GM18507 (cell line): ENCODE data around the gene IRX4.

ENCODE experiments used
- DNase-seq: peaks from one replicate; pipeline ENCODE4 v3.0.0; 2011; ENCODE audit warnings: low read depth; ENCODE audit not compliant: insufficient read length; ENCODE audit errors: extremely low spot score
- FAIRE-seq: peaks from 2 replicates; lab custom pipeline; 2011; peaks lifted over from hg19 to GRCh38; lab: Jason Lieb, UNC

Gene IRX4

GRCh38 chr5:1830571-1831228, 52.0 kb downstream of the IRX4 start:
- DNase-seq (no peak), FAIRE-seq (no peak)

DNA sequence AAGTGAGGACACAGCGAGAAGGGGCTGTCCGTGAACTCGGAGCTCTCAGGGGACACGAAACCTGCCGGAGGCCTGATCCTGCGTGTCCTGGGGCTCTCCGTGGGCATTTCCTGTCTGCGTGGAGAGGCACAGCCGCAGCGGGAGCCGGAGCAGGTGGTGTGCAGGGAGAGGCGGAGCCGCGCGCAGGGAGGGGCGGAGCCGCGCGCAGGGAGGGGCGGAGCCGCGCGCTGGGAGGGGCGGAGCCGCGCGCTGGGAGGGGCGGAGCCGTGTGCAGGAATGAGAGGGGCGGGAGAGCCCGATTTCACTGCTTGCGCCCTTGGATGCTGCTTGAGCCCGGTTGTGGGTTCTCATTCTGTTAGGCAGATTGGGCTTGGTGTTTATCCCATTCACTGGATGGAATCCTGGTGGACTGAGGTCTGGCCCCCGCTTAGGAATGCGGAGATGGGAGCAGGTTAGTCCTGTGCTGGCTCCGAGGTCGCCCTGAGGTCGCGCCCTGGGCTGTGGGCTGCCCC, 54.8 kb downstream of the IRX4 start:
- FAIRE-seq, result no peak

More for the DNA sequence above, 54.8 kb downstream of the IRX4 start:
- no peak for DNase-seq
